Retina (tissue), 1 donor: ENCODE data around the gene CNTN5.

Experiments
- DNase-seq: peaks from one replicate; pipeline ENCODE4 v3.0.0-alpha.2; 2016

Gene CNTN5

DNA sequence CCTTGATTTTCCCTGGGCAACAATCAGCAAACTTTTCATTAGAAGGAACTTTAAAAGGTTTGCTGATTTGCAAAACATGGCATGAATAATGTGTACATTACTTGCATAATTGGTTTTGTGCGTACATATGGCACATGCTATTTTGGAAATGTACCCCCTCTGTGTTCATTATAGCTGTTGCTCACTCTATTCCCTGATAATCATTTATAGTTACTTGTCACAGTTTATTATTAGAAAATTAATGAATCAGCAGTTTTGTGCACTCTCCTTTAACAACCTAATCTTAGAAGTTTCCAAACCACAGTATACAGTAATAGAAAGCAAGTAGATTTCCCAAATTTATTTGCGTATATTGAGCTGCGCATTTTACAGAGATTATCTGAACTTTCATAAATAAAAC is 389.9 kb downstream of the CNTN5 start:
- no peak for DNase-seq

DNA sequence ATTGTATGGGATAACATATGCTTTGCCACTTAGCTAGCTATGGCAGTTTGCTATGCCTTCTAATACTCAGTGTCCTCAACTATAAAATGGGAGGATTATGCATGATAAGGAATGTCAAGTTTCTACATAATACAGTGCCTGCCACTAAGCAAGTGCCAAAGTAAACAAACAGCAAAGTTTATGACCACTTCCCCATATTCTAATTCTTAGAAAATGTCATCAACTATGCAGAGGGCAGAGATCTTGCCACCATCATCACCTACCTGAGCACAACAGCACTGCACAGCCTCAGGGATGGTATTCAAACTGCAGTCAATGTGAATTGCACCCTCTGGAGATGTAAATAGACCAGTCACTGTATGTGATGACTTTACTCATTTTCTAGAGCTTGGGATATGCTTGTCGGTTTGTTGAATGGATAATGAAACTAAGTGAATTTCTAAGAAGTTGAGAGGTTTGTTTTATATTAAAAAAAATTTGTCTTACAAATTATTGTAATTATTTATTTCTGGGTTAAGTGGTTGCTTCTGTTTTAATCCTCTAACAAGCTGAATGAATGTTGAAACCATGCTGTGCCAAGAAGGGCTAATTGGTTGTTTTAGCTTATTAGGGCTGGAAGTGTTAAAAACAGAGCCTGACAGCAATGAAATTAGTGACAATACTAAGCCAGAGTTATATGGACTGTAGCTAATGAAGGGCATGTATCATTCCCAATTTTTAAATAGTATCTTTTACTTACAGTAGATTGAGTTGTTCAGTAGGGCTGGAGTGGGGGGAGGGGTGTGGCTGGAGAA is 398.4 kb downstream of the CNTN5 start:
- peak; percentile 50 for DNase-seq

- no peak for DNase-seq
Measured at GRCh38 chr11:99419991-99420390, 399.2 kb downstream of the CNTN5 start.

GRCh38 chr11:99422581-99423427 is 402.1 kb downstream of the CNTN5 start:
- DNase-seq = no peak

DNA sequence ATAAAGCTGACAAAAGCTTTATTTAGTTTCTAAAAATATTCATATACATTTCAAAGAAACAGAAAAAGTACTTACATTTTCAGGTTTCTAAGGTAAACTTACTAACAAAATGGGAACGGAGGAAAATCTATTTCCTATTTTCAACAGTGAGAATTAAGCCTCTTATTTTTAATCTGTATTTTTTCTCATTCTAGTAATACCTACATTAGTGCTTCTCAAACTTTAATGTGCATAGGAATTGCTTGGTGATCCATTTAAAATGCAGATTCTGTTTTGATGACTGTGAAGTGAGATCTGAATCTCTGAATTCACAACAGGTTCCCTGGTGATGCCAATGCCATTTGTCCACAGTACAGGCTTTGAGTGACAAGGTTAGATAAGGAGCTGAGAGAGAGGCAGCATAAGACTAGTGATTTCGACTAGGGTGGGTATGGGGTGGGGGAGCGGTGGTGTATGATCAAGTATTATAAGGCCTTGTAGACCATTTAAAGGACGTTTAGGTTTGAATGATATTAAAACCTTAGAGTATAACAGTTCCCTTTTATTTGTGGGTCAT is 402.8 kb downstream of the CNTN5 start:
- no peak for DNase-seq

DNA sequence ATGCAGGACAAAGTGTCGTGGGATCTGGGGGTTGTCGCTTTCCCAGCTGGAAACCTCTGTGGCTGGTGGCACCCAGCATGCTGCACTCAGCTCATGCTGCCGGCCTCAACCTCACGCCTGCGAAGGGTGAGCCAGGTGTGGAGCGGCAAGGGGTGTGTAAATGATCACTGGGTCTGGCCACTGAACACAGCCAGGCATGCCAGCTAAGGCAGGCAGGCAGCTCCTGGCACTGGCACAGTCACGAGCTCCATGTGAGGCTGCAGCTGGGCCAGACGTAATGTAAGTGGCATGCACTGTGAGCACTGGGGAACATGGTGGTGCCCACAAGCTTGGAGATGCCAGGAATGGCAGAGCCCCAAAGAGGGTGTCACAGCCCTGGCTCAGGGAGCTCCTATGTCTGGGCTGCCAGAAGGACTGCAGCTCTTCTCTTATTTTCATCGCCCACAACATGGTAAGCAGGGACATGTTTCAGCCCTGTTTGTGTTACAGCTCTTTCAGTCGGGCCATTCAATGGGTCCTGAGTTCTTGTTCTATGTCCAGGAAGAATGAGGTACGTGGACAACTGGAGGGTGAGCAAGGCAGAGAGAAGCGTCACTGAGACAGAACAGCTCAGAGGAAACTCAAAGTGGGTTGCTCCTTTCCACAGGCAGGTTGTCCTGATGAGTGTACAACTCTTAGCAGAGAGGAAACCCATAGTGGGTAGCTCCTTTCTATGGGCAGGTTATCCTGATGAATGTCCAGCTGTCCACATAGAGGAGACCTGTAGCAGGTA is 403.8 kb downstream of the CNTN5 start:
- no peak for DNase-seq

GRCh38 chr11:99425596-99425995 is 404.8 kb downstream of the CNTN5 start:
- no peak for DNase-seq

- no peak for DNase-seq
Measured at GRCh38 chr11:99432677-99433076, 411.9 kb downstream of the CNTN5 start.

GRCh38 chr11:99443276-99443675 is 422.5 kb downstream of the CNTN5 start:
- DNase-seq = peak; percentile 38

- no peak for DNase-seq
Measured at GRCh38 chr11:99446400-99446799, 425.7 kb downstream of the CNTN5 start.

DNA sequence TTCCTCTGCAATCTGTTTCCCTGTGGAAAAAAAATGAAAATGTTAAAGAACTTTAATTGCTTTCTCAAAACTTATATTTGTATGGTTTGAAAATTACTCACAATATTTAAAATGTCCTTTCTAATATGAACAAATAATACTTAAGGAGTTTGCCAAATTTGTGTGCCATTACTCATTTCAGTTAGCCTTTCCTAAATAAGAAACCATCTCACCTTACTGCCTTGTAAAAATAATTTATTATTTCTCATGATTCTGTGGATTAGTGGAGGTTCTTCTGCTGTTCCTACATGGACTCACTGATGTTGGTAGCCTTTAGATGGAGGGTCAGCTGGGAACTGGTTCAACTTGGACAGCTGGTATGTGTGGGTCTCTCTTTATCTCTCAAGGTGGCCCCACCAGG is 428.6 kb downstream of the CNTN5 start:
- DNase-seq = no peak

- DNase-seq = no peak
Measured at GRCh38 chr11:99452075-99452474, 431.3 kb downstream of the CNTN5 start.

DNA sequence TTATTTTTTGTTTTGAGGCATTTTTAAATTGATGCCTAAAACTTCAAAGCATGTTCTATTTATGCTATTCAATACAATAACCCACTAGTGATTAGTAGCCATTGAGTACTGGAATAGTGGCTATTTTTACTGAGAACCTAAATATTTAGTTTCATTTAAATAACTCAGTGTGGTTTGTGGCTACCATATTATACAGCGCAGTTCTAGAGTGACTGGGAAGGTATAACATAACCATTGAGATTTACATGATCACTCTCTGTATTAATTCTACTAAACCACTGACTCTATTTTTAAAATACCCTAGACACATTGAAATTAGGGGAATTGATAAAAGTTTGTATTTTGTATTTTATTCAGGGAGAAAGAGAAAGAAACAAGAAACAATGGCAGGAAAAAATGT is 441.2 kb downstream of the CNTN5 start:
- DNase-seq = no peak

- DNase-seq = no peak
Measured at GRCh38 chr11:99464985-99465384, 444.2 kb downstream of the CNTN5 start.

- no peak for DNase-seq
Measured at GRCh38 chr11:99489581-99489980, 468.8 kb downstream of the CNTN5 start.

GRCh38 chr11:99494065-99494464 is 473.3 kb downstream of the CNTN5 start:
- DNase-seq = no peak

GRCh38 chr11:99501655-99502054 is 480.9 kb downstream of the CNTN5 start:
- no peak for DNase-seq

DNA sequence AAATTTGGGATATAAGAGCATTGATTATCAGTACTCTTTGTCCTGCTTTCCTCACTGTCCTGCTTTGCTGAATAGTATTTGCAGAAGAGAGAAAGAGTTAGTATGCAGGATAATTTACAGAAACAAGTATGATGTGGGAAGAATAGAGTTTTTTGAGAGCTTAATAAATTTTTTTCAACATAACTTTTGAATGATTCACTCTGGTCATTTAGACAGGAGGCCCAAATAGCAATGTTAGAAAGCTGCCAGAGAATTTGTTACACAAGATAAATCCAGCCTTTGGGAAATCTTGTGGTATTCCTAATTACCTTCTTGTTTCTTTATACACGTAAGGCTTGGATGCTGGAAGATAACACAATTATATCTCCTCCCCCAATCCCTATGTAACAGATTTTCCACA is 484.6 kb downstream of the CNTN5 start:
- DNase-seq = no peak

- no peak for DNase-seq
Measured at GRCh38 chr11:99505831-99506230, 485.1 kb downstream of the CNTN5 start.

- DNase-seq = no peak
Measured at GRCh38 chr11:99509863-99510262, 489.1 kb downstream of the CNTN5 start.

DNA sequence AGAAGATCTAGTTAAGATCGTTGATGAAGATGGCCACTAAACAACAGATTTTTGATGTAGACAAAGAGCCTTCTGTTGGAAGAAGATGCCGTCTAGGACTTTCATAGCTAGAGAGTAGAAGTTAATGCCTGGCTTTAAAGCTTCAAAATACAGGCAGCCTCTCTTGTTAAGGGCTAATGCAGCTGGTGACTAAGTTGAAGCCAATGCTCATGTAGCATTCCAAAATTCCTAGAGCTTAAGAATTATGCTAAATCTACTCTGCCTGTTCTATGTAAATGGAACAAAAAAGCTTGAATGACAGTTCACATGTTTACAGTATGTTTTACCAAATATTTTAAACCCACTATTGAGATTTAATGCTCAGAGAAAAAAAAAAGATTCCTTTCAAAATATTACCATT is 492.6 kb downstream of the CNTN5 start:
- DNase-seq = no peak

- no peak for DNase-seq
Measured at GRCh38 chr11:99519095-99519494, 498.3 kb downstream of the CNTN5 start.
